Keratinocyte (primary cell): ENCODE data around the gene TMEM50A.
"Not testable (repeated sequence)": the region's sequence is repeated elsewhere in the genome, so short reads cannot be mapped to it uniquely, and the experiment has no call there.

Source experiments
- EZH2 ChIP-seq: IDR thresholded peaks from one replicate; pipeline ENCODE4 v1.6.1; 2012; ENCODE audit warnings: inconsistent platforms, mild to moderate bottlenecking, low read length, moderate library complexity
- TF ChIP-seq, protein P1 (sequence below), 3 experiments: IDR thresholded peaks in 1 of 3; conservative IDR thresholded peaks in 1 of 3; optimal IDR thresholded peaks in 1 of 3; 2 replicates in 2 of 3; 3 replicates in 1 of 3; pipeline versions ENCODE3 to v1.5.1; 2011; ENCODE audit warnings: low read length in 3 of 3, mild to moderate bottlenecking in 3 of 3, moderate library complexity in 2 of 3, control low read depth in 1 of 3, inconsistent platforms in 1 of 3; ENCODE audit not compliant: insufficient read depth in 2 of 3; ENCODE audit errors: extremely low read depth in 1 of 3

DNA sequence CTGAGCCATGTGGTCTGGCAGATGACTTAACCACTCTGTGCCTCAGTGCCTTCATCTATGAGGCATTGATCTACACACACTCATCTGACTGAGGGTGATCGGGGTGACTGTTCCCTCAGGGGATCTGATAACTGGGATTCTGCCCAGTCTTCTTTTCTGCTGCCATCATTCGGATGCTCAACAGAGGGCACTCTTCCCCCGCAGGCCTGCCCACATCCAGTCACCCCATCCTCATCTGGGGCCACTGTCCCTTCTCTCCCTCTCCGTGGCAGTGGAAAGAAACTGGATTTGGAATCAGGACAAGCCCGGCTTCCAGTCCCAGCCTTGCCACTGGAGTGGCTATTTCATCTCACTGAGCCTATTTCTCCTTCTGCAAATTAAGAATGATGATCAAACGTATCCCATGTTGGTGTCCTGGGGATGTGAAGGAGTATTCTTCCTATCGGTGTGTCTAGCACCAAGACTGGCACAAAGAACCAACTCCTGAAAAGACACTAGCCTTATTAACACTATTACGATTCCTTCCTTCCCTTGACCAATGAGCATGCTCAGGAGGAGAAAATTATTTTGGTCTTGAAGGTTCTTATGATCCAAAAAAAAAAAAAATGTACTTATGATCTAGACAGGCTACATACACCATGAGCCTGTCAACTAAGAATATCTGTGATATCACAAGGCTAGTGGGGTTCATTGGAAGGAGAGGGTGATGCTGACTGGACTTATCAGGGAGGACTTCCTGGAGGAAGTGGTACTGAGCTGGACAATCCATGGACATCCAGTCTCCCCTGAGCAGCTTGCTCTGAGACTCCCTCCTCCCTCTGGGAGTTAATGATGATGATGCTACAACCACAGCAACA is 65.0 kb downstream of the TMEM50A start:
- TF ChIP-seq, protein P1, sequence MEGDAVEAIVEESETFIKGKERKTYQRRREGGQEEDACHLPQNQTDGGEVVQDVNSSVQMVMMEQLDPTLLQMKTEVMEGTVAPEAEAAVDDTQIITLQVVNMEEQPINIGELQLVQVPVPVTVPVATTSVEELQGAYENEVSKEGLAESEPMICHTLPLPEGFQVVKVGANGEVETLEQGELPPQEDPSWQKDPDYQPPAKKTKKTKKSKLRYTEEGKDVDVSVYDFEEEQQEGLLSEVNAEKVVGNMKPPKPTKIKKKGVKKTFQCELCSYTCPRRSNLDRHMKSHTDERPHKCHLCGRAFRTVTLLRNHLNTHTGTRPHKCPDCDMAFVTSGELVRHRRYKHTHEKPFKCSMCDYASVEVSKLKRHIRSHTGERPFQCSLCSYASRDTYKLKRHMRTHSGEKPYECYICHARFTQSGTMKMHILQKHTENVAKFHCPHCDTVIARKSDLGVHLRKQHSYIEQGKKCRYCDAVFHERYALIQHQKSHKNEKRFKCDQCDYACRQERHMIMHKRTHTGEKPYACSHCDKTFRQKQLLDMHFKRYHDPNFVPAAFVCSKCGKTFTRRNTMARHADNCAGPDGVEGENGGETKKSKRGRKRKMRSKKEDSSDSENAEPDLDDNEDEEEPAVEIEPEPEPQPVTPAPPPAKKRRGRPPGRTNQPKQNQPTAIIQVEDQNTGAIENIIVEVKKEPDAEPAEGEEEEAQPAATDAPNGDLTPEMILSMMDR (optimal IDR thresholded peaks at IDR 0.05 in 1 of 3, IDR thresholded peaks at IDR 0.05 in 1 of 3, conservative IDR thresholded peaks at IDR 0.05 in 1 of 3; ENCODE audit: extremely low read depth in 1 of 3, insufficient read depth in 2 of 3, low read length in 3 of 3), result peak in 1 of 3 experiments; percentile 18
- not testable (repeated sequence) for TF ChIP-seq EZH2
